NB4 (cell line): ENCODE data around the gene SMIM8.

Experiments
- POLR2A ChIP-seq: IDR thresholded peaks from 2 replicates; pipeline ENCODE4 v1.6.1; 2011; ENCODE audit warnings: mild to moderate bottlenecking; ENCODE audit not compliant: insufficient read length; ENCODE audit errors: extremely low read depth
- TF ChIP-seq, protein P1 (sequence below): IDR thresholded peaks from one replicate; pipeline ENCODE4 v1.5.1; 2012; ENCODE audit warnings: low read depth, low read length
- TF ChIP-seq, protein P2 (sequence below): IDR thresholded peaks from 2 replicates; pipeline ENCODE4 v1.6.1; 2011; ENCODE audit warnings: low read depth, low read length

DNA sequence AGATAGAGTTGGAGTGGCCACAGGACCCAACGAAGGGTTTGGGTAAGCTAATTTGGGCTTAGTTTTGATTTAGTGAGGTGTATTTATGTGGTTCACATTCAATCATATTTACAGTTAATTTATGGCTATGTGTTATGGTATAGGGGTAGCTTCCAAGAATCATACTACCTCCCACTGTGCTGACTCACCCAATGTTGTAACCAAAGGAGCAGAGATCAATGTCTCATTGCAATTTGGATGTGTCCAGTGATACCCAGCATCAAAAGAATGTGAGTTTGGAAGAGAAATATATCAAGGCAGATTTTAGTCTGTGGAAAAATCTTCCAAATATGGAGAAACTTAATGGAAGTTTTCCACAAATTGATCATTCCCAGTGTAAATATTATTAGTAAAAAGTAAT is 25.3 kb upstream of the SMIM8 start:
- TF ChIP-seq, protein P1, sequence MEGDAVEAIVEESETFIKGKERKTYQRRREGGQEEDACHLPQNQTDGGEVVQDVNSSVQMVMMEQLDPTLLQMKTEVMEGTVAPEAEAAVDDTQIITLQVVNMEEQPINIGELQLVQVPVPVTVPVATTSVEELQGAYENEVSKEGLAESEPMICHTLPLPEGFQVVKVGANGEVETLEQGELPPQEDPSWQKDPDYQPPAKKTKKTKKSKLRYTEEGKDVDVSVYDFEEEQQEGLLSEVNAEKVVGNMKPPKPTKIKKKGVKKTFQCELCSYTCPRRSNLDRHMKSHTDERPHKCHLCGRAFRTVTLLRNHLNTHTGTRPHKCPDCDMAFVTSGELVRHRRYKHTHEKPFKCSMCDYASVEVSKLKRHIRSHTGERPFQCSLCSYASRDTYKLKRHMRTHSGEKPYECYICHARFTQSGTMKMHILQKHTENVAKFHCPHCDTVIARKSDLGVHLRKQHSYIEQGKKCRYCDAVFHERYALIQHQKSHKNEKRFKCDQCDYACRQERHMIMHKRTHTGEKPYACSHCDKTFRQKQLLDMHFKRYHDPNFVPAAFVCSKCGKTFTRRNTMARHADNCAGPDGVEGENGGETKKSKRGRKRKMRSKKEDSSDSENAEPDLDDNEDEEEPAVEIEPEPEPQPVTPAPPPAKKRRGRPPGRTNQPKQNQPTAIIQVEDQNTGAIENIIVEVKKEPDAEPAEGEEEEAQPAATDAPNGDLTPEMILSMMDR, result no peak
- no peak for TF ChIP-seq POLR2A
- TF ChIP-seq, protein P2, sequence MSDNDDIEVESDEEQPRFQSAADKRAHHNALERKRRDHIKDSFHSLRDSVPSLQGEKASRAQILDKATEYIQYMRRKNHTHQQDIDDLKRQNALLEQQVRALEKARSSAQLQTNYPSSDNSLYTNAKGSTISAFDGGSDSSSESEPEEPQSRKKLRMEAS, result no peak
